GM18499 (cell line): ENCODE results near the gene FBRSL1.
"Not testable (repeated sequence)": the region's sequence is repeated elsewhere in the genome, so short reads cannot be mapped to it uniquely, and the experiment has no call there.

Experiments used
- ATAC-seq: cut with Tn5 transposase; IDR thresholded peaks from one replicate; pipeline ENCODE4 v1.9.1; 2021; ENCODE audit warnings: moderate number of reproducible peaks; ENCODE audit not compliant: insufficient read depth, unreplicated experiment

The FBRSL1 gene

GRCh38 chr12:132453361-132454192 is 36.4 kb upstream of the FBRSL1 start:
- ATAC-seq, result no peak

GRCh38 chr12:132454193-132454932 is 35.6 kb upstream of the FBRSL1 start:
- ATAC-seq, result no peak

GRCh38 chr12:132454933-132455418 is 35.0 kb upstream of the FBRSL1 start:
- ATAC-seq, result no peak

GRCh38 chr12:132455565-132455964 is 34.4 kb upstream of the FBRSL1 start:
- ATAC-seq, result no peak

GRCh38 chr12:132456186-132456943 is 33.6 kb upstream of the FBRSL1 start:
- no peak for ATAC-seq

GRCh38 chr12:132456944-132457495 is 32.9 kb upstream of the FBRSL1 start:
- no peak for ATAC-seq

GRCh38 chr12:132458441-132458840 is 31.5 kb upstream of the FBRSL1 start:
- ATAC-seq, result no peak

- ATAC-seq, result no peak
Observed at GRCh38 chr12:132458846-132459641, 30.9 kb upstream of the FBRSL1 start.

- ATAC-seq, result no peak
Observed at GRCh38 chr12:132460571-132460970, 29.4 kb upstream of the FBRSL1 start.

- ATAC-seq, result no peak
Observed at GRCh38 chr12:132461526-132461925, 28.4 kb upstream of the FBRSL1 start.

GRCh38 chr12:132462788-132463187 is 27.2 kb upstream of the FBRSL1 start:
- ATAC-seq, result no peak

- not testable (repeated sequence) for ATAC-seq
Observed at GRCh38 chr12:132463284-132463924, 26.5 kb upstream of the FBRSL1 start.

- ATAC-seq, result not testable (repeated sequence)
Observed at GRCh38 chr12:132464304-132464703, 25.6 kb upstream of the FBRSL1 start.

GRCh38 chr12:132464820-132465219 is 25.1 kb upstream of the FBRSL1 start:
- no peak for ATAC-seq

- ATAC-seq, result no peak
Observed at GRCh38 chr12:132465269-132466190, 24.4 kb upstream of the FBRSL1 start.

GRCh38 chr12:132466241-132467201 is 23.4 kb upstream of the FBRSL1 start:
- ATAC-seq, result no peak

GRCh38 chr12:132467511-132467910 is 22.4 kb upstream of the FBRSL1 start:
- ATAC-seq, result no peak
